OCI-LY7 (cell line): ENCODE results near the gene HOXA7. TPM values are rescaled to one million over a fixed set of nuclear protein-coding genes. Genes with fewer than 3 reads are reported as not detected.

Source experiments
- BruUV-seq: library from RNA; stranded (reverse); fragments of 400-500 nt; replicated peaks from 2 replicates; lab custom pipeline; 2021; lab: Mats Ljungman, UMichigan
- CTCF ChIA-PET: fragments of 300-600 bp; sonication (Branson Sonifier 250); formaldehyde crosslinking; loops from one replicate; lab custom pipeline; 2022; ENCODE audit warnings: antibody characterized with exemption; ENCODE audit not compliant: unreplicated experiment; lab: Charles Lee
- POLR2A ChIA-PET: fragments of 300-600 bp; sonication (Branson Sonifier 250); formaldehyde crosslinking; loops from one replicate; lab custom pipeline; 2022; ENCODE audit warnings: antibody characterized with exemption; lab: Charles Lee
- DNase-seq: peaks from one replicate; pipeline ENCODE4 v3.0.0-alpha.2; 2015; ENCODE audit warnings: low spot score
- H2AFZ ChIP-seq: fragments of 200-600 bp; sonication (generic), shearing (Covaris generic); 2 replicates; pipeline ENCODE4 v1.6.1; 2014; ENCODE audit warnings: mild to moderate bottlenecking, antibody characterized with exemption, low read length, moderate library complexity
- H3K27ac ChIP-seq: fragments of 200-600 bp; sonication (generic); 2 replicates; pipeline ENCODE4 v1.5.1; 2014; ENCODE audit warnings: mixed run types, low read depth, mild to moderate bottlenecking, moderate library complexity, low read length, inconsistent platforms; ENCODE audit not compliant: poor library complexity, severe bottlenecking
- H3K36me3 ChIP-seq: fragments of 200-600 bp; sonication (generic); 2 replicates; pipeline ENCODE4 v1.6.1; 2014; ENCODE audit warnings: mild to moderate bottlenecking, antibody characterized with exemption, low read length, moderate library complexity, mixed read lengths; ENCODE audit not compliant: insufficient read depth
- H3K4me1 ChIP-seq: fragments of 200-600 bp; sonication (generic); 2 replicates; pipeline ENCODE4 v1.5.1; 2014; ENCODE audit warnings: mild to moderate bottlenecking, low read length; ENCODE audit not compliant: insufficient read depth, poor library complexity, severe bottlenecking
- H3K4me2 ChIP-seq: fragments of 200-600 bp; sonication (generic); 2 replicates; pipeline ENCODE4 v1.6.1; 2014; ENCODE audit warnings: mild to moderate bottlenecking, low read length
- H3K4me3 ChIP-seq: fragments of 200-600 bp; sonication (generic); 2 replicates; pipeline ENCODE4 v1.5.1; 2014; ENCODE audit warnings: mild to moderate bottlenecking, low read depth, low read length; ENCODE audit not compliant: poor library complexity, severe bottlenecking
- H3K79me2 ChIP-seq: fragments of 200-600 bp; sonication (generic); 2 replicates; pipeline ENCODE4 v1.6.1; 2016; ENCODE audit warnings: low read depth, mild to moderate bottlenecking, low read length, moderate library complexity, mixed read lengths; ENCODE audit not compliant: insufficient read depth
- H3K9me2 ChIP-seq: fragments of 200-600 bp; sonication (generic); 2 replicates; pipeline ENCODE4 v1.6.1; 2016; ENCODE audit warnings: mild to moderate bottlenecking, low read length, mixed read lengths; ENCODE audit not compliant: insufficient read depth
- H3K9me3 ChIP-seq: fragments of 200-600 bp; sonication (generic); 2 replicates; pipeline ENCODE4 v1.6.1; 2014; ENCODE audit warnings: mild to moderate bottlenecking, mixed run types, low read length, mixed read lengths
- H4K20me1 ChIP-seq: fragments of 200-600 bp; sonication (generic); 2 replicates; pipeline ENCODE4 v1.6.1; 2014; ENCODE audit warnings: mild to moderate bottlenecking, antibody characterized with exemption, low read length, moderate library complexity, mixed read lengths; ENCODE audit not compliant: insufficient read depth
- CTCF ChIP-seq: fragments of 200-600 bp; sonication (generic); conservative IDR thresholded peaks from 2 replicates; pipeline ENCODE4 v1.5.1; 2014; ENCODE audit warnings: mild to moderate bottlenecking, antibody characterized with exemption, low read length, moderate library complexity, mixed read lengths
- EZH2phosphoT487 ChIP-seq: fragments of 200-600 bp; sonication (generic); IDR thresholded peaks from 2 replicates; pipeline ENCODE4 v1.6.1; 2018; ENCODE audit warnings: low read depth, borderline replicate concordance, mild to moderate bottlenecking, mixed run types, antibody characterized with exemption, low read length, moderate library complexity, mixed read lengths
- intact Hi-C: fragments of 100-400 bp; cut with micrococcal nuclease; formaldehyde crosslinking; loops from one replicate; pipeline ENCODE4 v1.10.0; 2022; ENCODE audit not compliant: unreplicated experiment
- total RNA-seq, 2 experiments: library from RNA; depleted of rRNA in 1 of 2; stranded (reverse); fragments of >200 nt in 1 of 2; shearing (Covaris generic) in 1 of 2; gene quantifications; 2 replicates each; pipeline ENCODE4 v1.2.3, GENCODE V29; 2014 to 2022

Gene HOXA7
- total RNA-seq, 2 experiments from 2014 or later, result 1.2 to 6.0 TPM

- BruUV-seq, result no TSS peak
- Histone ChIP-seq H3K9me3 (no peaks in the 10 kb centered on the region), H3K4me3 (no peak overlapping the region), H3K4me1 (no peaks in the 10 kb centered on the region), H3K27ac (no peak overlapping the region), H2AFZ (no peak overlapping the region), H4K20me1 (no peaks in the 10 kb centered on the region), H3K4me2 (no peak overlapping the region), H3K9me2 (no peaks in the 10 kb centered on the region), H3K79me2 (no peaks in the 10 kb centered on the region), H3K36me3 (no peaks in the 10 kb centered on the region)
- ChIA-PET CTCF (no interaction called here), POLR2A (no interaction called here)
- intact Hi-C loops, result no loop called here
- no peak for DNase-seq
- TF ChIP-seq EZH2phosphoT487 (no peak), CTCF (no peak)
Measured at GRCh38 chr7:27172315-27172774, 15.9 kb upstream of the HOXA7 start.

- POLR2A ChIA-PET, result no interaction called here
Measured at GRCh38 chr7:27171637-27172314, 15.3 kb upstream of the HOXA7 start.

More at GRCh38 chr7:27171637-27172314, 15.3 kb upstream of the HOXA7 start:
- Histone ChIP-seq H3K27ac (no peak overlapping the region), H2AFZ (no peak overlapping the region), H4K20me1 (no peaks in the 10 kb centered on the region), H3K4me1 (no peaks in the 10 kb centered on the region), H3K9me3 (no peaks in the 10 kb centered on the region), H3K36me3 (no peaks in the 10 kb centered on the region), H3K9me2 (no peaks in the 10 kb centered on the region), H3K4me2 (no peak overlapping the region), H3K4me3 (no peak overlapping the region), H3K79me2 (no peaks in the 10 kb centered on the region)
- DNase-seq, result no peak
- intact Hi-C loops, result no loop called here
- TF ChIP-seq CTCF, result no peak
- no peak for TF ChIP-seq EZH2phosphoT487
- BruUV-seq, result no TSS peak
- CTCF ChIA-PET, result no interaction called here
